Muscle of leg (tissue), 16 donors: ENCODE data around the gene RPL7L1. TPM values are rescaled to one million over a fixed set of nuclear protein-coding genes. Genes with fewer than 3 reads are reported as not detected.

Experiments
- DNase-seq: peaks from one replicate; pipeline ENCODE4 v3.0.0; 2013
- H3K27ac ChIP-seq: one replicate; pipeline ENCODE4 v1.5.1; 2013; ENCODE audit warnings: mild to moderate bottlenecking, low read length, control low read depth
- H3K27me3 ChIP-seq: one replicate; pipeline ENCODE4 v1.6.1; 2013; ENCODE audit warnings: low read length; ENCODE audit not compliant: control insufficient read depth, insufficient read depth
- H3K36me3 ChIP-seq: one replicate; pipeline ENCODE4 v1.6.1; 2013; ENCODE audit warnings: low read length; ENCODE audit not compliant: control insufficient read depth, insufficient read depth
- H3K4me1 ChIP-seq: one replicate; pipeline ENCODE4 v1.6.1; 2013; ENCODE audit warnings: low read length; ENCODE audit not compliant: control insufficient read depth, insufficient read depth
- H3K4me3 ChIP-seq: one replicate; pipeline ENCODE4 v1.5.1; 2013; ENCODE audit warnings: low read length, control low read depth
- H3K9me3 ChIP-seq: replicated peaks from 2 replicates; pipeline ENCODE4 v1.6.1; 2013; ENCODE audit warnings: low read depth, low read length; ENCODE audit not compliant: control insufficient read depth
- WGBS: methylation state at CpG from one replicate; pipeline ENCODE4 v1.1.5; 2013; ENCODE audit warnings: missing lambda C conversion rate; ENCODE audit not compliant: insufficient coverage; 5-methylcytosine and 5-hydroxymethylcytosine counted together
- long read RNA-seq, 11 donors: transcript quantifications; one replicate each; lab custom pipeline, GENCODE V29; 2026
- polyA plus RNA-seq, 8 donors: library from polyadenylated mRNA; unstranded; fragments of 120-200 nt; gene quantifications; one replicate each; pipeline versions ENCODE4 v1.2.1 to v1.2.3, GENCODE V29; 2013; ENCODE audit warnings: inconsistent platforms in 1 of 8, low replicate concordance in 1 of 8; ENCODE audit not compliant: insufficient read length in 8 of 8, insufficient read depth in 1 of 8
- total RNA-seq: library from RNA; stranded (reverse); fragments of 120-200 nt; gene quantifications from one replicate; pipeline ENCODE4 v1.2.4, GENCODE V29; 2013

Gene RPL7L1
- 78.6 TPM for total RNA-seq
- polyA plus RNA-seq = 10 to 100 TPM; 60.7 to 87.9 (median 74.9) TPM
- long read RNA-seq, donor 1, full-length matches to known transcripts = 3 of 3 reads
- long read RNA-seq, donor 1, partial matches to known transcripts = 0 of 3 reads
- long read RNA-seq, donor 1, other reads (novel, unspliced or antisense) = 0 of 3 reads
- long read RNA-seq, donor 2, full-length matches to known transcripts = 2 of 2 reads
- long read RNA-seq, donor 2, partial matches to known transcripts = 0 of 2 reads
- long read RNA-seq, donor 2, other reads (novel, unspliced or antisense) = 0 of 2 reads
- long read RNA-seq, donor 3, full-length matches to known transcripts = 12 of 12 reads
- long read RNA-seq, donor 3, partial matches to known transcripts = 0 of 12 reads
- long read RNA-seq, donor 3, other reads (novel, unspliced or antisense) = 0 of 12 reads
- long read RNA-seq, donor 4, full-length matches to known transcripts = 9 of 23 reads
- long read RNA-seq, donor 4, partial matches to known transcripts = 14 of 23 reads
- long read RNA-seq, donor 4, other reads (novel, unspliced or antisense) = 0 of 23 reads
- long read RNA-seq, donor 5, full-length matches to known transcripts = 50 of 68 reads
- long read RNA-seq, donor 5, partial matches to known transcripts = 13 of 68 reads
- long read RNA-seq, donor 5, other reads (novel, unspliced or antisense) = 5 of 68 reads
- long read RNA-seq, donor 6, full-length matches to known transcripts = 36 of 46 reads
- long read RNA-seq, donor 6, partial matches to known transcripts = 10 of 46 reads
- long read RNA-seq, donor 6, other reads (novel, unspliced or antisense) = 0 of 46 reads
- long read RNA-seq, donor 7, full-length matches to known transcripts = 14 of 14 reads
- long read RNA-seq, donor 7, partial matches to known transcripts = 0 of 14 reads
- long read RNA-seq, donor 7, other reads (novel, unspliced or antisense) = 0 of 14 reads
- long read RNA-seq, donor 8, full-length matches to known transcripts = 8 of 8 reads
- long read RNA-seq, donor 8, partial matches to known transcripts = 0 of 8 reads
- long read RNA-seq, donor 8, other reads (novel, unspliced or antisense) = 0 of 8 reads
- long read RNA-seq, donor 9, full-length matches to known transcripts = 17 of 23 reads
- long read RNA-seq, donor 9, partial matches to known transcripts = 6 of 23 reads
- long read RNA-seq, donor 9, other reads (novel, unspliced or antisense) = 0 of 23 reads
- long read RNA-seq, donor 10, full-length matches to known transcripts = 34 of 44 reads
- long read RNA-seq, donor 10, partial matches to known transcripts = 10 of 44 reads
- long read RNA-seq, donor 10, other reads (novel, unspliced or antisense) = 0 of 44 reads
- long read RNA-seq, donor 11, full-length matches to known transcripts = 14 of 14 reads
- long read RNA-seq, donor 11, partial matches to known transcripts = 0 of 14 reads
- long read RNA-seq, donor 11, other reads (novel, unspliced or antisense) = 0 of 14 reads

- WGBS = 0% methylated on average over 32 of the region's 41 CpGs
- Histone ChIP-seq H3K36me3 (peaks cover 28% of the 10 kb centered on the region), H3K4me3 (peak within 1 kb of the TSS; percentile 97), H3K27me3 (no peaks in the 10 kb centered on the region), H3K27ac (peak within 1 kb of the TSS; percentile 95), H3K9me3 (no peaks in the 10 kb centered on the region), H3K4me1 (peaks cover 8% of the 10 kb centered on the region)
- DNase-seq = peak; percentile 96
Observed at GRCh38 chr6:42879372-42880239, at the start of gene RPL7L1. RPL7L1 (plus strand) TSS chr6:42879616; CDS start chr6:42879911, 295 bp downstream.

GRCh38 chr6:42831237-42831636 lies 48.2 kb upstream of the RPL7L1 start:
- Histone ChIP-seq H3K36me3 (peaks cover 33% of the 10 kb centered on the region), H3K4me1 (no peaks in the 10 kb centered on the region), H3K27ac (no peak overlapping the region), H3K9me3 (no peaks in the 10 kb centered on the region), H3K27me3 (no peaks in the 10 kb centered on the region), H3K4me3 (no peak overlapping the region)
- WGBS = 87% methylated on average over 2 of the region's 3 CpGs
- no peak for DNase-seq

- Histone ChIP-seq H3K36me3 (peaks cover 19% of the 10 kb centered on the region), H3K4me1 (no peaks in the 10 kb centered on the region), H3K4me3 (no peak overlapping the region), H3K27me3 (no peaks in the 10 kb centered on the region), H3K27ac (no peak overlapping the region), H3K9me3 (no peaks in the 10 kb centered on the region)
- DNase-seq = no peak
- 100% methylated on average over 2 of the region's 5 CpGs for WGBS
Observed at GRCh38 chr6:42834056-42834455, 45.4 kb upstream of the RPL7L1 start.

- peaks cover 5% of the 10 kb centered on the region for H3K4me1 ChIP-seq
- DNase-seq = no peak
- H3K36me3 ChIP-seq = peaks cover 10% of the 10 kb centered on the region
- H3K9me3 ChIP-seq = no peaks in the 10 kb centered on the region
- no peak overlapping the region for H3K4me3 ChIP-seq
- H3K27me3 ChIP-seq = no peaks in the 10 kb centered on the region
- H3K27ac ChIP-seq = no peak overlapping the region
- WGBS = 73% methylated on average over 6 of the region's 6 CpGs
Observed at GRCh38 chr6:42841844-42842584, 37.4 kb upstream of the RPL7L1 start.

GRCh38 chr6:42845327-42845694 lies 34.1 kb upstream of the RPL7L1 start:
- Histone ChIP-seq H3K4me3 (no peak overlapping the region), H3K27ac (no peak overlapping the region), H3K4me1 (peaks cover 5% of the 10 kb centered on the region), H3K9me3 (no peaks in the 10 kb centered on the region), H3K27me3 (no peaks in the 10 kb centered on the region), H3K36me3 (peaks cover 8% of the 10 kb centered on the region)
- WGBS = 93% methylated on average over 5 of the region's 6 CpGs
- DNase-seq = no peak

GRCh38 chr6:42846505-42846904 lies 32.9 kb upstream of the RPL7L1 start:
- H3K4me3 ChIP-seq = no peak overlapping the region
- no peak for DNase-seq
- H3K27me3 ChIP-seq = no peaks in the 10 kb centered on the region
- H3K36me3 ChIP-seq = peaks cover 8% of the 10 kb centered on the region
- H3K4me1 ChIP-seq = peaks cover 5% of the 10 kb centered on the region
- WGBS = 100% methylated on average over 1 of the region's 2 CpGs
- no peaks in the 10 kb centered on the region for H3K9me3 ChIP-seq
- H3K27ac ChIP-seq = no peak overlapping the region

GRCh38 chr6:42848700-42849099 lies 30.7 kb upstream of the RPL7L1 start:
- Histone ChIP-seq H3K4me1 (peaks cover 5% of the 10 kb centered on the region), H3K36me3 (peaks cover 21% of the 10 kb centered on the region), H3K4me3 (no peak overlapping the region), H3K9me3 (no peaks in the 10 kb centered on the region), H3K27me3 (no peaks in the 10 kb centered on the region), H3K27ac (no peak overlapping the region)
- no CpG with 5 or more reads among the region's 4 CpGs for WGBS
- no peak for DNase-seq

- WGBS = no CpG with 5 or more reads among the region's 2 CpGs
- peaks cover 36% of the 10 kb centered on the region for H3K36me3 ChIP-seq
- H3K27ac ChIP-seq = no peak overlapping the region
Observed at GRCh38 chr6:42851599-42851998, 27.8 kb upstream of the RPL7L1 start.

More at GRCh38 chr6:42851599-42851998, 27.8 kb upstream of the RPL7L1 start:
- Histone ChIP-seq H3K4me3 (no peak overlapping the region), H3K27me3 (no peaks in the 10 kb centered on the region), H3K4me1 (no peaks in the 10 kb centered on the region), H3K9me3 (no peaks in the 10 kb centered on the region)
- no peak for DNase-seq
